NCI-H2196 (cell line): ENCODE results near the gene PPARG.
"Not testable (repeated sequence)": the region's sequence is repeated elsewhere in the genome, so short reads cannot be mapped to it uniquely, and the experiment has no call there.

Experiments used
- DNase-seq: peaks from one replicate; lab custom pipeline; 2025; ENCODE audit not compliant: unreplicated experiment; lab: John Stamatoyannopoulos, UW

The PPARG gene

GRCh38 chr3:12375572-12375971, 86.7 kb downstream of the PPARG start:
- no peak for DNase-seq

DNA sequence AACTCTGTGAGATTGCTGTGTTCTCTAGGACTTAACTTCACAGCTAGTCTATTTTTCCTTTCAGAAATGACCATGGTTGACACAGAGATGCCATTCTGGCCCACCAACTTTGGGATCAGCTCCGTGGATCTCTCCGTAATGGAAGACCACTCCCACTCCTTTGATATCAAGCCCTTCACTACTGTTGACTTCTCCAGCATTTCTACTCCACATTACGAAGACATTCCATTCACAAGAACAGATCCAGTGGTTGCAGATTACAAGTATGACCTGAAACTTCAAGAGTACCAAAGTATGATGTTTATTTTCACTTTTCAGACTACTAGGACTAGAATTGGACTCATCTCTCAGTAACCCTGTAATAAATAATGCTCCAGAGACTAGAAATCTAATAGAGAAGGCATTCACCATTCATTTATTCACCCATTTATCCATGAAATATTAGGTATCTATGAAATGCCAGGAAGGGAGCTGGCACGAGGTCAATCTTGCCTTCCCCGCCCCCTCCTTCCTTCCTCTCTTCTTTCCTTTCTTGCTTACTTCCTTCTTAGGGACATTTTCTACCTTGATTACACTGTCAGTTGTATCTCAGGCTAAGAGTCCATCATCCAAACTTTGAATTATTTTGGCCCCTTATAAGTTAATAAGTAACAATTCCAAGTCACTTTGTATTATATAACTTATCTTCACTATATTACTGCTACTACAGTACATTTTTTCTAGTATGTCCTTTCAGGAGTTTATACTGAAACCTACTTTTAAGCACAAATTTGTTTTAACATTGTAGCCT, 91.0 kb downstream of the PPARG start:
- DNase-seq: no peak

DNA sequence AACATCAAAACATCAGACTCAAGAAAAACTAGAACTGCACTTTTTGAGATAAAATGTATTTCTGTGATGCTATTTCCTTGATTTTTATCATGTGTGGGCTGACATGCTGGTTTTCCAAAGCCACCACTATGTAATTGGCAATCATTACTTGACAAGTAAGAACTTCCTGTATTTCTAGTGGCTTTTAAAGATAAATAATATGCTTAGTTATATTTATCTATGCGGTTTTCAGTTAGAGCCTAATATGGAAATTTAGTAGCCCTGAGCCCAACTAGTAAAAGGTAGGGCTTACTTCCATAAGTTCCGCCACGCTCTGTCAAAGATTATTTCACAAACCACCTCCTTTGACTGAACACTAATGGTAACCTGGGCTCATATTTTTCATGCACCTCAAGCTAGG, 91.6 kb downstream of the PPARG start:
- no peak for DNase-seq

GRCh38 chr3:12381199-12381598, 92.3 kb downstream of the PPARG start:
- DNase-seq: no peak

- no peak for DNase-seq
Measured at GRCh38 chr3:12383218-12383617, 94.3 kb downstream of the PPARG start.

GRCh38 chr3:12384451-12385233, 95.8 kb downstream of the PPARG start:
- DNase-seq: no peak

GRCh38 chr3:12386514-12387291, 97.8 kb downstream of the PPARG start:
- not testable (repeated sequence) for DNase-seq

DNA sequence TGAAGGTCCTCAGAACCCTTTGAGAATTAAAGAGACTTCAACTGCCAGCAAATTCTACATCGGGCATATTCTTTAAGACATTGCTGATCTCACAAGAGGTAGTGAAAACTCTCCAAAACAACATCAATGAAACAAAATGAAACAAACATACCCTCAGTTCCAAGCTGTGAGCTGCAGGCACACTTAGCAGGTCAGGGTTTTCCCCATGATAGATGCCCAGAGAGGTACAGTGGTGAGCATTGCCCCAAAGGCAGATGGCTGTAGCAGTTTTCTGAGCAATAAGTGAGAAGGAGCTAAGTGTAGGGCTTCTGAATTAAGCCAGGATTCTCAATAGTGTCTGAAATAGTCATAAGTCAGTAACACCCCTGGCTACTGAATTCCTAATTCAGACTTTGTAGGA, 99.3 kb downstream of the PPARG start:
- DNase-seq: no peak

DNA sequence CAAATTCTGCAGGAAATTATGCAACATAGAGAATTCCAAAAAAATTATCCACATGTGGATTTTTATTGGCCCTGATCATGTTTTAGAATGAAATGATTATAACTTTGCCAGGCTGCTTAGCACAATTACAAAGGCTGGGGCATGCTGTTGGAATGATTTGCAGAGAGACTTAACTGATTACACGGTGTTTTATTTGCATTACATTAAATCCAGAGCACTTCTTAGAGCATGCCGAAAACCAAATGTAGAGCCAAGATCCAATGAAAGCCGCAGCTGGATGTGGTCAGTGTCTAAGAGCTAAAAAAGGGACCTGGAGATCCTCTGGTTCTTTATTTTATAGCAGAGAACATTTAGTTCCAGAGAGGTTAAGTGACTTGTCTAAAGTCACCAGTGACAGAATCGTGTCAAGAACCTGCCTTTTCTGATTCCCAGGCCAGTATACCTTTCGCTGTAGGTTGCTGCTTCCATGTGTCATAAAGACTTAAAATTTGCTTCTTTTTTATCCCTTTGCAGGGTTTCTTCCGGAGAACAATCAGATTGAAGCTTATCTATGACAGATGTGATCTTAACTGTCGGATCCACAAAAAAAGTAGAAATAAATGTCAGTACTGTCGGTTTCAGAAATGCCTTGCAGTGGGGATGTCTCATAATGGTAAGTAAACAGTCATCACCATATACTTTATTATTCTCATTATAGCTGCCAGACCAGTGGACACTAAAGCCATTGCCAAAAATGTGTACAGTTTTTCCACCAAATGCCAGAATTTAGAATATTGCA, 103.4 kb downstream of the PPARG start:
- no peak for DNase-seq

DNA sequence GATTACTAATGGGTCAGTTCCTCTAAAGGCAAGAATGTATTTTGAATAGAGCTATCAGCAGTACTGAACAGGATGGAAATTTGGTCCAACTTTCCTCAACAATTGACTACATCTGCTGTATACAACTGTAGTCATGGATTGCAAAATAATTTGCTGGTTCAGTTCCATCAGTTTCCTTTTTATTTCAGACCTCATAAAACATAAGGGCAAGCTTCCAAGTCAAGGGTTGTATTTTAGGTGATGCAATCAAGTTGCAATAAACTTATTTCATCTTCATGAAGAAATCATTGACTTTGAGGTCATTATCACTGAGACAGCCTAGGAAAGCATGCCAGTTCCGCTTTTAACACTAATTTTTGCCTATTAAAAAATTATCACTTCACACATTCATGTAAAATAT, 105.0 kb downstream of the PPARG start:
- DNase-seq: no peak

DNA sequence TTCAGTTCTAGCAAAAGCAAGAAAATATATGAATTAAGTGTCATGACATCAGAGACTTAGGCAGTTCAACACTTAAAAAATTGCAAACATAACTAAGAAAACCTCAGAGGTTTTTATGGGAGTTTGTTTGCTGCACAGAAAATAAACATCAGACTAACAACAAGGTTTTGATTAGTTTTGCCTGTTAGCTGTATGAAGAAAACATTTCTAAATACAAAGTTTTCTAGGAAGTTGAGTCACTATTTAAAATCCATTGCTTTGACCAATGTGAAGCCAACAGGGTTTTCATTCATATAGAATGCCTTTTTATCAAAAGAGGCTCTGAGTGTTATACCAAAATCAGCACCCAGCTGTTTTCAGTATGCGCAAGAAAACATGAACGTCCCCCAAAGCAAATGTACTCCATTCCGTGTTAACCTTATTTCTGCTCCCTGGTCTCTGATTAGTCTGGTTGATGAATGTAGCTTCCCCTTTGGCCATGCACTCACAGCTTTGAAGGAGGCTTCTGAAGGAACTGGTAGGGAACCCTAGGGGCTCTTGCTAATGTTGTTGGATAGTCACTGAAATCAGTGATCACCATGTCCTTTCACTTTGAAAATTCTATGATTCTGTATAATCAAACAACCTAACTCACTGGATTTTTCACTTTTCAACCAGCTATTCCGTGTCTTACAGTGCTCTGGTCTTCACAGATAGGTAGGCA, 105.8 kb downstream of the PPARG start:
- DNase-seq: no peak

GRCh38 chr3:12395349-12396012, 106.6 kb downstream of the PPARG start:
- no peak for DNase-seq

- no peak for DNase-seq
Measured at GRCh38 chr3:12396471-12396870, 107.6 kb downstream of the PPARG start.

GRCh38 chr3:12399226-12399625, 110.4 kb downstream of the PPARG start:
- no peak for DNase-seq

GRCh38 chr3:12400616-12401194, 111.8 kb downstream of the PPARG start:
- DNase-seq: no peak

GRCh38 chr3:12401208-12401607, 112.3 kb downstream of the PPARG start:
- DNase-seq: no peak

- DNase-seq: no peak
Measured at GRCh38 chr3:12405432-12406272, 116.8 kb downstream of the PPARG start.

GRCh38 chr3:12408984-12409683, 120.3 kb downstream of the PPARG start:
- no peak for DNase-seq
